GM23338 (cell line): Measurements from ENCODE around the gene C9orf85. TPM values are rescaled to one million over a fixed set of nuclear protein-coding genes. Genes with fewer than 3 reads are reported as not detected.

Source experiments
- ATAC-seq: fragments of 200-7000 bp; cut with Tn5 transposase; 3 replicates; pipeline ENCODE4 v1.9.1; 2020
- DNase-seq: peaks from one replicate; pipeline ENCODE4 v3.0.0-alpha.2; 2015; ENCODE audit warnings: low spot score
- H2AFZ ChIP-seq: fragments of 200-600 bp; sonication (generic); 2 replicates; pipeline ENCODE4 v1.8.0; 2016; ENCODE audit warnings: antibody characterized with exemption, mild to moderate bottlenecking, moderate library complexity
- H3F3A ChIP-seq: fragments of 200-600 bp; sonication (generic); replicated peaks from 2 replicates; pipeline ENCODE4 v1.8.0; 2017; ENCODE audit warnings: antibody characterized with exemption, mixed run types, low read depth
- H3K27ac ChIP-seq: fragments of 200-600 bp; sonication (generic); 2 replicates; pipeline ENCODE4 v1.6.1; 2016; ENCODE audit warnings: low read depth
- H3K27me3 ChIP-seq: fragments of 200-600 bp; sonication (generic); 2 replicates; pipeline ENCODE4 v1.8.0; 2016; ENCODE audit warnings: mild to moderate bottlenecking, mixed run types, moderate library complexity; ENCODE audit not compliant: insufficient read depth
- H3K36me3 ChIP-seq: fragments of 200-600 bp; sonication (generic); 2 replicates; pipeline ENCODE4 v1.8.0; 2016; ENCODE audit warnings: mild to moderate bottlenecking; ENCODE audit not compliant: insufficient read depth
- H3K4me1 ChIP-seq: fragments of 200-600 bp; sonication (generic); 2 replicates; pipeline ENCODE4 v1.8.0; 2016; ENCODE audit warnings: mild to moderate bottlenecking, moderate library complexity; ENCODE audit not compliant: insufficient read depth
- H3K4me2 ChIP-seq: fragments of 200-600 bp; sonication (generic); 2 replicates; pipeline ENCODE4 v1.7.1; 2017; ENCODE audit warnings: mixed run types
- H3K4me3 ChIP-seq: fragments of 200-600 bp; sonication (generic); 2 replicates; pipeline ENCODE4 v1.6.1; 2016; ENCODE audit warnings: mixed run types
- H3K79me2 ChIP-seq: fragments of 200-600 bp; sonication (generic); replicated peaks from 2 replicates; pipeline ENCODE4 v1.8.0; 2017; ENCODE audit warnings: mild to moderate bottlenecking; ENCODE audit not compliant: insufficient read depth
- H3K9me2 ChIP-seq: fragments of 200-600 bp; sonication (generic); 2 replicates; pipeline ENCODE4 v1.8.0; 2017; ENCODE audit not compliant: insufficient read depth
- H4K20me1 ChIP-seq: fragments of 200-600 bp; sonication (generic); replicated peaks from 2 replicates; pipeline ENCODE4 v1.8.0; 2017; ENCODE audit warnings: mild to moderate bottlenecking; ENCODE audit not compliant: insufficient read depth
- H3K27ac Mint-ChIP-seq: 2 replicates; pipeline ENCODE4 v1.8.0; 2020; ENCODE audit warnings: inconsistent platforms, mild to moderate bottlenecking, moderate library complexity, mixed read lengths
- H3K27me3 Mint-ChIP-seq: 3 replicates; pipeline ENCODE4 v1.8.0; 2022; ENCODE audit warnings: low read depth, mild to moderate bottlenecking, moderate library complexity, mixed read lengths, inconsistent platforms; ENCODE audit not compliant: insufficient read depth, poor library complexity
- H3K36me3 Mint-ChIP-seq: 3 replicates; pipeline ENCODE4 v1.8.0; 2021; ENCODE audit warnings: low read depth, mild to moderate bottlenecking, inconsistent platforms, moderate library complexity, mixed read lengths
- H3K4me1 Mint-ChIP-seq: 3 replicates; pipeline ENCODE4 v1.8.0; 2020; ENCODE audit warnings: mild to moderate bottlenecking, inconsistent platforms, mixed read lengths
- H3K4me3 Mint-ChIP-seq: 3 replicates; pipeline ENCODE4 v1.8.0; 2021; ENCODE audit warnings: moderate library complexity, mild to moderate bottlenecking, inconsistent platforms, mixed read lengths
- H3K9me3 Mint-ChIP-seq: 3 replicates; pipeline ENCODE4 v1.8.0; 2020; ENCODE audit warnings: moderate library complexity, mild to moderate bottlenecking, inconsistent platforms, mixed read lengths
- CTCF ChIP-seq, 2 experiments: fragments of 200-600 bp in 1 of 2; sonication (generic) in 1 of 2; conservative IDR thresholded peaks; 2 replicates each; pipeline versions ENCODE4 v1.5.1 to v1.6.1; 2016 to 2017; ENCODE audit warnings: antibody characterized with exemption in 2 of 2, low read depth in 2 of 2, mild to moderate bottlenecking in 2 of 2, moderate library complexity in 1 of 2
- JUNB ChIP-seq: IDR thresholded peaks from one replicate; pipeline ENCODE4 v1.6.1; 2016; ENCODE audit warnings: antibody characterized with exemption; ENCODE audit not compliant: unreplicated experiment
- NANOG ChIP-seq: IDR thresholded peaks from 2 replicates; pipeline ENCODE4 v1.6.1; 2016; ENCODE audit warnings: antibody characterized with exemption, borderline replicate concordance
- POLR2AphosphoS5 ChIP-seq: IDR thresholded peaks from 2 replicates; pipeline ENCODE4 v1.6.1; 2016; ENCODE audit warnings: antibody characterized with exemption, low read depth
- ZNF114 ChIP-seq: fragments of 250-450 bp; sonication (Bioruptor Pico); IDR thresholded peaks from 2 replicates; pipeline ENCODE4 v1.5.0; 2020; ENCODE audit warnings: mild to moderate bottlenecking, moderate library complexity
- polyA plus RNA-seq: library from polyadenylated mRNA; unstranded; fragments of >200 nt; fragmentation: Nextera tagmentation; extraction: Ambion mirVana; gene quantifications from 2 replicates; pipeline ENCODE4 v1.2.1, GENCODE V29; 2016
- total RNA-seq: library from RNA; depleted of rRNA; stranded (reverse); fragments of >200 nt; shearing (Covaris generic); gene quantifications from 2 replicates; pipeline ENCODE4 v1.2.3, GENCODE V29; 2014
- TF ChIP-seq, protein P1 (sequence below): fragments of 250-450 bp; sonication (Bioruptor Pico); IDR thresholded peaks from 2 replicates; pipeline ENCODE4 v1.5.0; 2020; ENCODE audit warnings: mild to moderate bottlenecking, moderate library complexity
- TF ChIP-seq, protein P2 (sequence below): IDR thresholded peaks from one replicate; pipeline ENCODE4 v1.6.1; 2018; ENCODE audit warnings: antibody characterized with exemption; ENCODE audit not compliant: unreplicated experiment

The C9orf85 gene
- total and polyA plus RNA-seq, 2 experiments from 2014 or later = 10.3 to 20.8 TPM

DNA sequence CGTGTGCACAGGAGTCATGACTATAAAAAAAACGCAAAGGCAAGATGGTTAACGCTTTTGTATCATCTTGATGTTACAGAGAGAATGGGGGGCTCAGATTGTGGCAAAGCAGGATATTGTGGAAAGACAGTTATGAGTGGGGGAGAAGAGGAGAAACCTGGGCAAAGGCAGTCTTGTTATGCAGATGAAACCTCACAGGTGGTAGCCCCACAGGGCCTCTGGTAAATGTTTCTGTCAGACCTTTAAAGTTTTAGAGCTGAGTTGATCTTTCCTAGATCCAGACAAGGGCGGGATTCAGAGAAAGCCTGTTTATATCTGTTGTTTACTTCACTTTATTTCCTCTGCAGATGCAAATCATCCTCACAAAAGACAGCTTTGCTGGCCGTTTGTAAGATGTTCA is 55.2 kb downstream of the C9orf85 start:
- peaks cover 35% of the 10 kb centered on the region for H3K4me1 Mint-ChIP-seq
- H3K4me2 ChIP-seq = peak overlapping the region; percentile 56
- no peaks in the 10 kb centered on the region for H3K9me2 ChIP-seq
- no peak for TF ChIP-seq ZNF114 (CRISPR knock-in tag)
- TF ChIP-seq JUNB = no peak
- 0 out of 4 replicates have a peak, but pooled peaks of 1 of the 2 experiments have one; percentile 0 for TF ChIP-seq CTCF (conservative IDR thresholded peaks at IDR 0.05; ENCODE audit: low read depth in 2 of 2)
- peak; percentile 76; the same call in 1 of the 2 replicates for TF ChIP-seq NANOG
- TF ChIP-seq, protein P1, sequence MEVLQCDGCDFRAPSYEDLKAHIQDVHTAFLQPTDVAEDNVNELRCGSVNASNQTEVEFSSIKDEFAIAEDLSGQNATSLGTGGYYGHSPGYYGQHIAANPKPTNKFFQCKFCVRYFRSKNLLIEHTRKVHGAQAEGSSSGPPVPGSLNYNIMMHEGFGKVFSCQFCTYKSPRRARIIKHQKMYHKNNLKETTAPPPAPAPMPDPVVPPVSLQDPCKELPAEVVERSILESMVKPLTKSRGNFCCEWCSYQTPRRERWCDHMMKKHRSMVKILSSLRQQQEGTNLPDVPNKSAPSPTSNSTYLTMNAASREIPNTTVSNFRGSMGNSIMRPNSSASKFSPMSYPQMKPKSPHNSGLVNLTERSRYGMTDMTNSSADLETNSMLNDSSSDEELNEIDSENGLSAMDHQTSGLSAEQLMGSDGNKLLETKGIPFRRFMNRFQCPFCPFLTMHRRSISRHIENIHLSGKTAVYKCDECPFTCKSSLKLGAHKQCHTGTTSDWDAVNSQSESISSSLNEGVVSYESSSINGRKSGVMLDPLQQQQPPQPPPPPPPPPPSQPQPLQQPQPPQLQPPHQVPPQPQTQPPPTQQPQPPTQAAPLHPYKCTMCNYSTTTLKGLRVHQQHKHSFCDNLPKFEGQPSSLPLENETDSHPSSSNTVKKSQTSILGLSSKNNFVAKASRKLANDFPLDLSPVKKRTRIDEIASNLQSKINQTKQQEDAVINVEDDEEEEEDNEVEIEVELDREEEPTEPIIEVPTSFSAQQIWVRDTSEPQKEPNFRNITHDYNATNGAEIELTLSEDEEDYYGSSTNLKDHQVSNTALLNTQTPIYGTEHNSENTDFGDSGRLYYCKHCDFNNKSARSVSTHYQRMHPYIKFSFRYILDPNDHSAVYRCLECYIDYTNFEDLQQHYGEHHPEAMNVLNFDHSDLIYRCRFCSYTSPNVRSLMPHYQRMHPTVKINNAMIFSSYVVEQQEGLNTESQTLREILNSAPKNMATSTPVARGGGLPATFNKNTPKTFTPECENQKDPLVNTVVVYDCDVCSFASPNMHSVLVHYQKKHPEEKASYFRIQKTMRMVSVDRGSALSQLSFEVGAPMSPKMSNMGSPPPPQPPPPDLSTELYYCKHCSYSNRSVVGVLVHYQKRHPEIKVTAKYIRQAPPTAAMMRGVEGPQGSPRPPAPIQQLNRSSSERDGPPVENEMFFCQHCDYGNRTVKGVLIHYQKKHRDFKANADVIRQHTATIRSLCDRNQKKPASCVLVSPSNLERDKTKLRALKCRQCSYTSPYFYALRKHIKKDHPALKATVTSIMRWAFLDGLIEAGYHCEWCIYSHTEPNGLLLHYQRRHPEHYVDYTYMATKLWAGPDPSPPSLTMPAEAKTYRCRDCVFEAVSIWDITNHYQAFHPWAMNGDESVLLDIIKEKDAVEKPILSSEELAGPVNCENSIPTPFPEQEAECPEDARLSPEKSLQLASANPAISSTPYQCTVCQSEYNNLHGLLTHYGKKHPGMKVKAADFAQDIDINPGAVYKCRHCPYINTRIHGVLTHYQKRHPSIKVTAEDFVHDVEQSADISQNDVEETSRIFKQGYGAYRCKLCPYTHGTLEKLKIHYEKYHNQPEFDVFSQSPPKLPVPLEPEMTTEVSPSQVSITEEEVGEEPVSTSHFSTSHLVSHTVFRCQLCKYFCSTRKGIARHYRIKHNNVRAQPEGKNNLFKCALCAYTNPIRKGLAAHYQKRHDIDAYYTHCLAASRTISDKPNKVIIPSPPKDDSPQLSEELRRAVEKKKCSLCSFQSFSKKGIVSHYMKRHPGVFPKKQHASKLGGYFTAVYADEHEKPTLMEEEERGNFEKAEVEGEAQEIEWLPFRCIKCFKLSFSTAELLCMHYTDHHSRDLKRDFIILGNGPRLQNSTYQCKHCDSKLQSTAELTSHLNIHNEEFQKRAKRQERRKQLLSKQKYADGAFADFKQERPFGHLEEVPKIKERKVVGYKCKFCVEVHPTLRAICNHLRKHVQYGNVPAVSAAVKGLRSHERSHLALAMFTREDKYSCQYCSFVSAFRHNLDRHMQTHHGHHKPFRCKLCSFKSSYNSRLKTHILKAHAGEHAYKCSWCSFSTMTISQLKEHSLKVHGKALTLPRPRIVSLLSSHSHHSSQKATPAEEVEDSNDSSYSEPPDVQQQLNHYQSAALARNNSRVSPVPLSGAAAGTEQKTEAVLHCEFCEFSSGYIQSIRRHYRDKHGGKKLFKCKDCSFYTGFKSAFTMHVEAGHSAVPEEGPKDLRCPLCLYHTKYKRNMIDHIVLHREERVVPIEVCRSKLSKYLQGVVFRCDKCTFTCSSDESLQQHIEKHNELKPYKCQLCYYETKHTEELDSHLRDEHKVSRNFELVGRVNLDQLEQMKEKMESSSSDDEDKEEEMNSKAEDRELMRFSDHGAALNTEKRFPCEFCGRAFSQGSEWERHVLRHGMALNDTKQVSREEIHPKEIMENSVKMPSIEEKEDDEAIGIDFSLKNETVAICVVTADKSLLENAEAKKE (CRISPR knock-in tag) = no peak; the same call in 1 of the 2 replicates
- TF ChIP-seq, protein P2, sequence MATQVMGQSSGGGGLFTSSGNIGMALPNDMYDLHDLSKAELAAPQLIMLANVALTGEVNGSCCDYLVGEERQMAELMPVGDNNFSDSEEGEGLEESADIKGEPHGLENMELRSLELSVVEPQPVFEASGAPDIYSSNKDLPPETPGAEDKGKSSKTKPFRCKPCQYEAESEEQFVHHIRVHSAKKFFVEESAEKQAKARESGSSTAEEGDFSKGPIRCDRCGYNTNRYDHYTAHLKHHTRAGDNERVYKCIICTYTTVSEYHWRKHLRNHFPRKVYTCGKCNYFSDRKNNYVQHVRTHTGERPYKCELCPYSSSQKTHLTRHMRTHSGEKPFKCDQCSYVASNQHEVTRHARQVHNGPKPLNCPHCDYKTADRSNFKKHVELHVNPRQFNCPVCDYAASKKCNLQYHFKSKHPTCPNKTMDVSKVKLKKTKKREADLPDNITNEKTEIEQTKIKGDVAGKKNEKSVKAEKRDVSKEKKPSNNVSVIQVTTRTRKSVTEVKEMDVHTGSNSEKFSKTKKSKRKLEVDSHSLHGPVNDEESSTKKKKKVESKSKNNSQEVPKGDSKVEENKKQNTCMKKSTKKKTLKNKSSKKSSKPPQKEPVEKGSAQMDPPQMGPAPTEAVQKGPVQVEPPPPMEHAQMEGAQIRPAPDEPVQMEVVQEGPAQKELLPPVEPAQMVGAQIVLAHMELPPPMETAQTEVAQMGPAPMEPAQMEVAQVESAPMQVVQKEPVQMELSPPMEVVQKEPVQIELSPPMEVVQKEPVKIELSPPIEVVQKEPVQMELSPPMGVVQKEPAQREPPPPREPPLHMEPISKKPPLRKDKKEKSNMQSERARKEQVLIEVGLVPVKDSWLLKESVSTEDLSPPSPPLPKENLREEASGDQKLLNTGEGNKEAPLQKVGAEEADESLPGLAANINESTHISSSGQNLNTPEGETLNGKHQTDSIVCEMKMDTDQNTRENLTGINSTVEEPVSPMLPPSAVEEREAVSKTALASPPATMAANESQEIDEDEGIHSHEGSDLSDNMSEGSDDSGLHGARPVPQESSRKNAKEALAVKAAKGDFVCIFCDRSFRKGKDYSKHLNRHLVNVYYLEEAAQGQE = no peak
- no peak for TF ChIP-seq POLR2AphosphoS5
- H3F3A ChIP-seq = no peaks in the 10 kb centered on the region
- H3K79me2 ChIP-seq = peaks cover 42% of the 10 kb centered on the region
- peaks cover 13% of the 10 kb centered on the region; the same call in 1 of the 2 replicates for H3K36me3 ChIP-seq
- peak overlapping the region; percentile 60 for H3K4me3 Mint-ChIP-seq
- H3K9me3 Mint-ChIP-seq = peaks cover 32% of the 10 kb centered on the region
- peak overlapping the region; percentile 74 for H3K27ac Mint-ChIP-seq
- peak overlapping the region; percentile 94 for H3K27ac ChIP-seq
- DNase-seq (peak; percentile 66), ATAC-seq (peak; percentile 97)
- no peaks in the 10 kb centered on the region for H3K27me3 ChIP-seq
- peaks cover 4% of the 10 kb centered on the region for H3K27me3 Mint-ChIP-seq
- peak overlapping the region; percentile 40 for H3K4me3 ChIP-seq
- peaks cover 63% of the 10 kb centered on the region for H3K36me3 Mint-ChIP-seq
- no peaks in the 10 kb centered on the region for H4K20me1 ChIP-seq
- peaks cover 22% of the 10 kb centered on the region for H3K4me1 ChIP-seq
- H2AFZ ChIP-seq = no peak overlapping the region
